Activated CD8-positive, alpha-beta T cell treated with anti-CD3 and anti-CD28 coated beads for 36 hours (primary cell): ENCODE results near the gene RYR2. TPM values are rescaled to one million over a fixed set of nuclear protein-coding genes. Genes with fewer than 3 reads are reported as not detected.
A peak's percentile ranks its signal among the peaks of the same experiment; 100 is the strongest.

Experiments
- ATAC-seq: fragments of 200-7000 bp; cut with Tn5 transposase; one replicate; pipeline ENCODE4 v1.10.0; 2021; ENCODE audit warnings: mild to moderate bottlenecking, moderate library complexity
- CTCF ChIA-PET: fragments of 350-600 bp; sonication (Branson Sonifier 250); formaldehyde crosslinking; loops from one replicate; lab custom pipeline; 2021; ENCODE audit warnings: antibody characterized with exemption; lab: Charles Lee
- POLR2A ChIA-PET: fragments of 350-600 bp; sonication (Branson Sonifier 250); formaldehyde crosslinking; loops from one replicate; lab custom pipeline; 2021; ENCODE audit warnings: antibody characterized with exemption; lab: Charles Lee
- DNase-seq: peaks from one replicate; pipeline ENCODE4 v3.0.0-alpha.2; 2020
- H3K27ac Mint-ChIP-seq: one replicate; pipeline ENCODE4 v1.8.0; 2021; ENCODE audit warnings: mild to moderate bottlenecking, mixed read lengths
- H3K27me3 Mint-ChIP-seq: one replicate; pipeline ENCODE4 v1.8.0; 2021; ENCODE audit warnings: mixed read lengths
- H3K36me3 Mint-ChIP-seq: one replicate; pipeline ENCODE4 v1.8.0; 2021; ENCODE audit warnings: low read depth, mixed read lengths
- H3K4me1 Mint-ChIP-seq: one replicate; pipeline ENCODE4 v1.8.0; 2021; ENCODE audit warnings: low read depth, mixed read lengths
- H3K4me3 Mint-ChIP-seq: one replicate; pipeline ENCODE4 v1.8.0; 2021; ENCODE audit warnings: mild to moderate bottlenecking, moderate library complexity, mixed read lengths
- H3K9me3 Mint-ChIP-seq: one replicate; pipeline ENCODE4 v1.8.0; 2021; ENCODE audit warnings: mixed read lengths
- CTCF ChIP-seq: fragments of 200-600 bp; IDR thresholded peaks from one replicate; pipeline ENCODE4 v1.8.0; 2022; ENCODE audit warnings: antibody characterized with exemption, mild to moderate bottlenecking
- intact Hi-C: fragments of 100-400 bp; cut with micrococcal nuclease; formaldehyde crosslinking; loops from one replicate; pipeline ENCODE4 v1.10.0; 2022
- total RNA-seq, 2 experiments: library from RNA; stranded (reverse); gene quantifications; one replicate each; pipeline ENCODE4 v1.2.3, GENCODE V29; 2021

RYR2 gene
- total RNA-seq, 2 experiments from 2014 or later, result 0.02 TPM

- DNase-seq (no peak), ATAC-seq (no peak)
- H3K27me3 Mint-ChIP-seq, result peaks cover 1% of the 10 kb centered on the region
- H3K36me3 Mint-ChIP-seq, result no peaks in the 10 kb centered on the region
- CTCF ChIA-PET, result interaction anchor here (1.5 kb wide), 1 partner anchor 15 kb away, joined by 4 read pairs; no protein-coding TSS in a partner anchor
- intact Hi-C loops, result no loop called here
- no peaks in the 10 kb centered on the region for H3K9me3 Mint-ChIP-seq
- no peaks in the 10 kb centered on the region for H3K4me1 Mint-ChIP-seq
- no peak for TF ChIP-seq CTCF
- H3K4me3 Mint-ChIP-seq, result no peak overlapping the region
- POLR2A ChIA-PET, result interaction anchor here (0.6 kb wide), 1 partner anchor 494 kb away, joined by 4 read pairs; no protein-coding TSS in a partner anchor
- no peak overlapping the region for H3K27ac Mint-ChIP-seq
Observed at GRCh38 chr1:237792149-237792548, 750.2 kb downstream of the RYR2 start.

- no peaks in the 10 kb centered on the region for H3K36me3 Mint-ChIP-seq
- H3K27me3 Mint-ChIP-seq, result peaks cover 1% of the 10 kb centered on the region
- ATAC-seq (no peak), DNase-seq (no peak)
- ChIA-PET POLR2A (no interaction called here), CTCF (interaction anchor here (1.5 kb wide), 1 partner anchor 14 kb away, joined by 4 read pairs; no protein-coding TSS in a partner anchor)
- intact Hi-C loops, result no loop called here
- no peak for TF ChIP-seq CTCF
- H3K9me3 Mint-ChIP-seq, result no peaks in the 10 kb centered on the region
- H3K4me1 Mint-ChIP-seq, result no peaks in the 10 kb centered on the region
- no peak overlapping the region for H3K27ac Mint-ChIP-seq
- H3K4me3 Mint-ChIP-seq, result no peak overlapping the region
Observed at GRCh38 chr1:237792726-237793125, 750.7 kb downstream of the RYR2 start.

GRCh38 chr1:237794071-237794470 lies 752.1 kb downstream of the RYR2 start:
- Mint-ChIP-seq H3K27ac (no peak overlapping the region), H3K9me3 (no peaks in the 10 kb centered on the region), H3K4me3 (no peak overlapping the region), H3K4me1 (no peaks in the 10 kb centered on the region), H3K36me3 (no peaks in the 10 kb centered on the region), H3K27me3 (peaks cover 1% of the 10 kb centered on the region)
- no peak for DNase-seq
- TF ChIP-seq CTCF, result no peak
- intact Hi-C loops, result no loop called here
- ChIA-PET CTCF (no interaction called here), POLR2A (no interaction called here)
- no peak for ATAC-seq

- Mint-ChIP-seq H3K27me3 (peaks cover 1% of the 10 kb centered on the region), H3K4me1 (no peaks in the 10 kb centered on the region), H3K4me3 (no peak overlapping the region), H3K36me3 (no peaks in the 10 kb centered on the region), H3K27ac (no peak overlapping the region), H3K9me3 (no peaks in the 10 kb centered on the region)
- no peak for ATAC-seq
- ChIA-PET CTCF (no interaction called here), POLR2A (no interaction called here)
- no peak for DNase-seq
- intact Hi-C loops, result no loop called here
- no peak for TF ChIP-seq CTCF
Observed at GRCh38 chr1:237795558-237795957, 753.6 kb downstream of the RYR2 start.

GRCh38 chr1:237799762-237800474 lies 757.9 kb downstream of the RYR2 start:
- H3K27me3 Mint-ChIP-seq, result peaks cover 1% of the 10 kb centered on the region
- H3K4me3 Mint-ChIP-seq, result no peak overlapping the region
- H3K4me1 Mint-ChIP-seq, result no peaks in the 10 kb centered on the region
- POLR2A ChIA-PET, result no interaction called here
- TF ChIP-seq CTCF, result peak; percentile 44
- peak; percentile 63 for DNase-seq
- peak; percentile 93 for ATAC-seq
- H3K36me3 Mint-ChIP-seq, result no peaks in the 10 kb centered on the region
- no peak overlapping the region for H3K27ac Mint-ChIP-seq
- CTCF ChIA-PET, result interaction anchor here (0.7 to 1.1 kb wide), 3 partner anchors 10 to 13 kb away, joined by 3 read pairs; no protein-coding TSS in a partner anchor
- intact Hi-C loops, result no loop called here
- no peaks in the 10 kb centered on the region for H3K9me3 Mint-ChIP-seq
